Hematopoietic multipotent progenitor cell treated with erythropoietin and hydrocortisone succinate and interleukin-3 and kit ligand, for 8 days (in vitro differentiated cells): ENCODE data around the gene HPS4.
"Not testable (repeated sequence)": the region's sequence is repeated elsewhere in the genome, so short reads cannot be mapped to it uniquely, and the experiment has no call there.

ENCODE experiments used
- DNase-seq: peaks from one replicate; pipeline ENCODE4 v3.0.0-alpha.2; 2015

Gene HPS4

GRCh38 chr22:26438776-26439175 is 44.8 kb downstream of the HPS4 start:
- DNase-seq, result not testable (repeated sequence)

GRCh38 chr22:26437694-26438392 is 45.7 kb downstream of the HPS4 start:
- DNase-seq, result no peak

GRCh38 chr22:26436903-26437515 is 46.6 kb downstream of the HPS4 start:
- no peak for DNase-seq

- no peak for DNase-seq
Observed at GRCh38 chr22:26435327-26436093, 48.1 kb downstream of the HPS4 start.

GRCh38 chr22:26433805-26434204 is 49.8 kb downstream of the HPS4 start:
- no peak for DNase-seq

GRCh38 chr22:26432619-26433311 is 50.8 kb downstream of the HPS4 start:
- no peak for DNase-seq

GRCh38 chr22:26431261-26431995 is 52.2 kb downstream of the HPS4 start:
- no peak for DNase-seq

- no peak for DNase-seq
Observed at GRCh38 chr22:26430600-26430999, 53.0 kb downstream of the HPS4 start.

GRCh38 chr22:26429458-26430286 is 53.9 kb downstream of the HPS4 start:
- no peak for DNase-seq

GRCh38 chr22:26428515-26429457 is 54.8 kb downstream of the HPS4 start, which contains the start of gene ASPHD2:
Gene ASPHD2 (plus strand): TSS chr22:26429260. CDS start chr22:26433616, 4,356 bp downstream.
- peak; percentile 25 for DNase-seq

- DNase-seq, result no peak
Observed at GRCh38 chr22:26426924-26427323, 56.7 kb downstream of the HPS4 start.

GRCh38 chr22:26418620-26419019 is 65.0 kb downstream of the HPS4 start:
- no peak for DNase-seq

GRCh38 chr22:26417406-26417805 is 66.2 kb downstream of the HPS4 start:
- DNase-seq, result no peak

- no peak for DNase-seq
Observed at GRCh38 chr22:26416670-26417276, 66.8 kb downstream of the HPS4 start.

- DNase-seq, result no peak
Observed at GRCh38 chr22:26416256-26416655, 67.3 kb downstream of the HPS4 start.

- DNase-seq, result no peak
Observed at GRCh38 chr22:26414347-26414746, 69.2 kb downstream of the HPS4 start.

GRCh38 chr22:26410386-26410785 is 73.2 kb downstream of the HPS4 start:
- DNase-seq, result no peak

GRCh38 chr22:26409719-26410335 is 73.8 kb downstream of the HPS4 start:
- DNase-seq, result no peak

- not testable (repeated sequence) for DNase-seq
Observed at GRCh38 chr22:26408562-26409220, 74.9 kb downstream of the HPS4 start.
